HepG2 (cell line): Measurements from ENCODE around the gene NID2. TPM values are rescaled to one million over a fixed set of nuclear protein-coding genes. Genes with fewer than 3 reads are reported as not detected.

Experiments
- ATAC-seq: fragments of 200-7000 bp; cut with Tn5 transposase; 3 replicates; pipeline ENCODE4 v1.9.1; 2020; ENCODE audit warnings: mild to moderate bottlenecking, moderate library complexity
- BruUV-seq: library from RNA; stranded (reverse); fragments of 400-500 nt; replicated peaks from 2 replicates; lab custom pipeline; 2021; lab: Mats Ljungman, UMichigan
- CTCF ChIA-PET: fragments of 300-600 bp; formaldehyde crosslinking; extraction: SDS; loops from one replicate; lab custom pipeline; 2021; ENCODE audit warnings: low total read pairs, inconsistent platforms, low intra/inter-chr PET ratio; lab: Yijun Ruan, JAX
- POLR2A ChIA-PET: fragments of 350-600 bp; sonication (Branson Sonifier 250); formaldehyde crosslinking; loops from one replicate; lab custom pipeline; 2020; ENCODE audit warnings: antibody characterized with exemption, inconsistent platforms; lab: Yijun Ruan, JAX
- DNase-seq: peaks from one replicate; pipeline ENCODE4 v3.0.0-alpha.2; 2015; ENCODE audit warnings: low spot score
- FAIRE-seq: peaks from 3 replicates; lab custom pipeline; 2011; peaks lifted over from hg19 to GRCh38; lab: Jason Lieb, UNC
- H2AFZ ChIP-seq: one replicate; pipeline ENCODE4 v1.6.1; 2011; ENCODE audit warnings: low read length, inconsistent platforms
- H3K27ac ChIP-seq: fragments of 300-600 bp; 3 replicates; pipeline ENCODE4 v1.8.0; 2011; ENCODE audit warnings: mixed run types, mild to moderate bottlenecking, mixed read lengths, low read length, inconsistent platforms; ENCODE audit not compliant: insufficient read depth; ENCODE audit errors: extremely low read length
- H3K27me3 ChIP-seq, 2 experiments: fragments of 200-600 bp in 1 of 2; 2 replicates in 1 of 2; 3 replicates in 1 of 2; pipeline versions ENCODE4 v1.6.0 to v1.8.0; 2011; ENCODE audit warnings: low read length in 2 of 2, mild to moderate bottlenecking in 2 of 2, moderate library complexity in 2 of 2, inconsistent platforms in 1 of 2; ENCODE audit not compliant: insufficient read depth in 2 of 2, control insufficient read depth in 1 of 2
- H3K36me3 ChIP-seq, 2 experiments: fragments of 200-600 bp in 1 of 2; replicated peaks in 1 of 2; 2 replicates in 1 of 2; 3 replicates in 1 of 2; pipeline versions ENCODE4 v1.5.1 to v1.8.0; 2011; ENCODE audit warnings: low read length in 2 of 2, inconsistent platforms in 1 of 2; ENCODE audit not compliant: insufficient read depth in 2 of 2, control insufficient read depth in 1 of 2
- H3K4me1 ChIP-seq: 2 replicates; pipeline ENCODE4 v1.5.1; 2012; ENCODE audit warnings: low read length, inconsistent platforms; ENCODE audit not compliant: insufficient read depth
- H3K4me2 ChIP-seq: 2 replicates; pipeline ENCODE4 v1.6.0; 2011; ENCODE audit warnings: low read depth, low read length, inconsistent platforms
- H3K4me3 ChIP-seq, 3 experiments: fragments of 200-600 bp in 1 of 3; sonication (generic), shearing (Covaris generic) in 1 of 3; replicated peaks in 1 of 3; 2 replicates each; pipeline ENCODE4 v1.5.1; 2011 to 2016; ENCODE audit warnings: low read length in 3 of 3, inconsistent platforms in 2 of 3, low read depth in 2 of 3, mild to moderate bottlenecking in 2 of 3, control low read depth in 1 of 3, mixed read lengths in 1 of 3; ENCODE audit not compliant: insufficient read depth in 1 of 3
- H3K79me2 ChIP-seq: one replicate; pipeline ENCODE4 v1.6.1; 2011; ENCODE audit warnings: low read length, inconsistent platforms; ENCODE audit not compliant: insufficient read depth
- H3K9ac ChIP-seq: 2 replicates; pipeline ENCODE4 v1.6.0; 2011; ENCODE audit warnings: mild to moderate bottlenecking, low read depth, low read length, inconsistent platforms; ENCODE audit not compliant: insufficient read depth
- H3K9me3 ChIP-seq: 2 replicates; pipeline ENCODE4 v1.5.1; 2012; ENCODE audit warnings: mild to moderate bottlenecking, low read length
- H4K20me1 ChIP-seq: 2 replicates; pipeline ENCODE4 v1.6.0; 2011; ENCODE audit warnings: inconsistent platforms, mild to moderate bottlenecking, low read length, moderate library complexity; ENCODE audit not compliant: insufficient read depth
- FOXA1 ChIP-seq, 2 experiments: fragments of 450-650 bp in 1 of 2; sonication (generic) in 1 of 2; formaldehyde crosslinking in 1 of 2; IDR thresholded peaks; 2 replicates each; pipeline versions ENCODE4 v1.4.0 to v1.6.1; 2016 to 2020; ENCODE audit warnings: missing genetic modification reagents in 1 of 2
- MTA1 ChIP-seq: sonication (generic); formaldehyde crosslinking; IDR thresholded peaks from 2 replicates; pipeline ENCODE4 v1.4.0; 2020; ENCODE audit warnings: missing genetic modification reagents, mild to moderate bottlenecking, borderline replicate concordance
- MTF1 ChIP-seq: sonication (generic); formaldehyde crosslinking; IDR thresholded peaks from 2 replicates; pipeline ENCODE4 v1.5.0; 2020; ENCODE audit warnings: missing genetic modification reagents
- NFIC ChIP-seq: IDR thresholded peaks from 2 replicates; pipeline ENCODE4 v1.6.1; 2012; ENCODE audit warnings: mild to moderate bottlenecking, low read length, inconsistent platforms
- SIN3B ChIP-seq: fragments of 150-350 bp; IDR thresholded peaks from 2 replicates; pipeline ENCODE4 v1.6.1; 2014; ENCODE audit warnings: low read length
- TCF12 ChIP-seq, 2 experiments: fragments of 450-650 bp in 1 of 2; sonication (generic) in 1 of 2; formaldehyde crosslinking in 1 of 2; IDR thresholded peaks; 2 replicates each; pipeline versions ENCODE4 v1.6.1 to v1.8.0; 2017 to 2022; ENCODE audit warnings: antibody characterized with exemption in 1 of 2, mild to moderate bottlenecking in 1 of 2, missing genetic modification reagents in 1 of 2, moderate library complexity in 1 of 2
- ZNF564 ChIP-seq: sonication (generic); formaldehyde crosslinking; IDR thresholded peaks from 2 replicates; pipeline ENCODE4 v1.8.1; 2023; ENCODE audit warnings: mild to moderate bottlenecking, missing genetic modification reagents
- WGBS: methylation state at CpG from one replicate; pipeline ENCODE4 v1.1.6; 2017; ENCODE audit warnings: low lambda C conversion rate; 5-methylcytosine and 5-hydroxymethylcytosine counted together
- in situ Hi-C: cut with HindIII; loops from 2 replicates; pipeline ENCODE4 v1.10.0; 2017; ENCODE audit warnings: low pct_unique_long_range_greater_than_20kb; ENCODE audit not compliant: extremely low pct_ligation_motif_present
- intact Hi-C: fragments of 100-400 bp; cut with micrococcal nuclease; formaldehyde crosslinking; loops from one replicate; pipeline ENCODE4 v1.10.0; 2022; ENCODE audit not compliant: unreplicated experiment
- polyA plus RNA-seq, 8 experiments: library from polyadenylated mRNA; depleted of rRNA in 3 of 8; stranded (reverse) in 7 of 8; unstranded in 1 of 8; fragments of >200 nt; fragmentation: Illumina TruSeq in 4 of 8; extraction: Trizol in 4 of 8; gene quantifications; 2 replicates each; pipeline versions ENCODE4 v1.2.1 to v1.2.3, GENCODE V29; 2011 to 2016; ENCODE audit warnings: low read depth in 4 of 8, missing spikeins in 1 of 8, mixed read lengths in 1 of 8; ENCODE audit not compliant: insufficient read depth in 1 of 8
- total RNA-seq, 5 experiments: library from RNA; depleted of rRNA; stranded (reverse); fragments of >200 nt; fragmentation: Illumina TruSeq; extraction: Trizol; gene quantifications; 2 replicates each; pipeline ENCODE4 v1.2.3, GENCODE V29; 2016; ENCODE audit warnings: low read depth in 1 of 5
- TF ChIP-seq, protein P1 (sequence below), 2 experiments: sonication (generic) in 1 of 2; formaldehyde crosslinking in 1 of 2; IDR thresholded peaks; 2 replicates each; pipeline versions ENCODE4 v1.4.0 to v1.6.1; 2016 to 2020; ENCODE audit warnings: borderline replicate concordance in 1 of 2, low read depth in 1 of 2, mild to moderate bottlenecking in 1 of 2, missing genetic modification reagents in 1 of 2
- TF ChIP-seq, protein P2 (sequence below): sonication (generic); formaldehyde crosslinking; IDR thresholded peaks from 2 replicates; pipeline ENCODE4 v1.9.0; 2021; ENCODE audit warnings: missing genetic modification reagents, borderline replicate concordance

The NID2 gene
- total and polyA plus RNA-seq, 2 of the 13 experiments (the other 11 are each of a cell fraction or from before 2014, with no cell fraction given): 0.11 TPM; not detected in 1

DNA sequence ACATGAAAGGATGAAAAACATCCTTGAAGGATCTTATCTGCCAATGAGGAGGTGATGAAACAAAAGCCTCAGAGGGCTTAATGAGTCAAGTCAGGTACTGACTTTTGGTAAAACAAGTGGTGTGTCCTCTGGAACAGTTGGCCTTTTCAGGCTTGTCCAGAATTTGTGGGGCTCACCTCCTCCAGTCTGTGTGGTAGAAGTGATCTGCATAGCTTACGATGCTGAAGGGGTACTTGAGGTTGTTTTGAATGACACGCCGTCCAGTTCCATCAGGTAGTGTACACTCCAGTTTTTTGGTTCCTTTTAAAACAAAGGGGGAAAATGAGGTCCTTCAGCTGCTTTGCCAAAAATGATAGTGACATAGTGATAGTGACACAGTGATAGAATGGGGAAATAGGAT is 62.5 kb downstream of the NID2 start:
- H3K4me1 ChIP-seq: 0 out of 2 replicates have a peak, but pooled peaks cover 6% of the 10 kb centered on the region
- intact Hi-C loops: no loop called here
- ChIA-PET CTCF (no interaction called here), POLR2A (no interaction called here)
- H3K9me3 ChIP-seq: no peaks in the 10 kb centered on the region
- H3K79me2 ChIP-seq: no peaks in the 10 kb centered on the region
- no peak for DNase-seq
- no peaks in the 10 kb centered on the region for H3K27me3 ChIP-seq
- no TSS peak for BruUV-seq
- peaks cover 21 to 94% of the 10 kb centered on the region in 2 experiments for H3K36me3 ChIP-seq
- no peak overlapping the region for H3K27ac ChIP-seq
- H4K20me1 ChIP-seq: no peaks in the 10 kb centered on the region
- TF ChIP-seq, protein P1, sequence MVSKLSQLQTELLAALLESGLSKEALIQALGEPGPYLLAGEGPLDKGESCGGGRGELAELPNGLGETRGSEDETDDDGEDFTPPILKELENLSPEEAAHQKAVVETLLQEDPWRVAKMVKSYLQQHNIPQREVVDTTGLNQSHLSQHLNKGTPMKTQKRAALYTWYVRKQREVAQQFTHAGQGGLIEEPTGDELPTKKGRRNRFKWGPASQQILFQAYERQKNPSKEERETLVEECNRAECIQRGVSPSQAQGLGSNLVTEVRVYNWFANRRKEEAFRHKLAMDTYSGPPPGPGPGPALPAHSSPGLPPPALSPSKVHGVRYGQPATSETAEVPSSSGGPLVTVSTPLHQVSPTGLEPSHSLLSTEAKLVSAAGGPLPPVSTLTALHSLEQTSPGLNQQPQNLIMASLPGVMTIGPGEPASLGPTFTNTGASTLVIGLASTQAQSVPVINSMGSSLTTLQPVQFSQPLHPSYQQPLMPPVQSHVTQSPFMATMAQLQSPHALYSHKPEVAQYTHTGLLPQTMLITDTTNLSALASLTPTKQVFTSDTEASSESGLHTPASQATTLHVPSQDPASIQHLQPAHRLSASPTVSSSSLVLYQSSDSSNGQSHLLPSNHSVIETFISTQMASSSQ (IDR thresholded peaks at IDR 0.05; ENCODE audit: low read depth): no peak
- TF ChIP-seq, protein P1 (CRISPR knock-in tag; IDR thresholded peaks at IDR 0.05; ENCODE audit: borderline replicate concordance): no peak
- TF ChIP-seq MTF1 (CRISPR knock-in tag) (no peak), FOXA1 (IDR thresholded peaks at IDR 0.05) (no peak), FOXA1 (CRISPR knock-in tag; IDR thresholded peaks at IDR 0.05) (no peak), MTA1 (CRISPR knock-in tag) (no peak), SIN3B (no peak), ZNF564 (CRISPR knock-in tag) (no peak), NFIC (no peak), TCF12 (IDR thresholded peaks at IDR 0.05) (no peak), TCF12 (CRISPR knock-in tag; IDR thresholded peaks at IDR 0.05) (no peak)
- TF ChIP-seq, protein P2, sequence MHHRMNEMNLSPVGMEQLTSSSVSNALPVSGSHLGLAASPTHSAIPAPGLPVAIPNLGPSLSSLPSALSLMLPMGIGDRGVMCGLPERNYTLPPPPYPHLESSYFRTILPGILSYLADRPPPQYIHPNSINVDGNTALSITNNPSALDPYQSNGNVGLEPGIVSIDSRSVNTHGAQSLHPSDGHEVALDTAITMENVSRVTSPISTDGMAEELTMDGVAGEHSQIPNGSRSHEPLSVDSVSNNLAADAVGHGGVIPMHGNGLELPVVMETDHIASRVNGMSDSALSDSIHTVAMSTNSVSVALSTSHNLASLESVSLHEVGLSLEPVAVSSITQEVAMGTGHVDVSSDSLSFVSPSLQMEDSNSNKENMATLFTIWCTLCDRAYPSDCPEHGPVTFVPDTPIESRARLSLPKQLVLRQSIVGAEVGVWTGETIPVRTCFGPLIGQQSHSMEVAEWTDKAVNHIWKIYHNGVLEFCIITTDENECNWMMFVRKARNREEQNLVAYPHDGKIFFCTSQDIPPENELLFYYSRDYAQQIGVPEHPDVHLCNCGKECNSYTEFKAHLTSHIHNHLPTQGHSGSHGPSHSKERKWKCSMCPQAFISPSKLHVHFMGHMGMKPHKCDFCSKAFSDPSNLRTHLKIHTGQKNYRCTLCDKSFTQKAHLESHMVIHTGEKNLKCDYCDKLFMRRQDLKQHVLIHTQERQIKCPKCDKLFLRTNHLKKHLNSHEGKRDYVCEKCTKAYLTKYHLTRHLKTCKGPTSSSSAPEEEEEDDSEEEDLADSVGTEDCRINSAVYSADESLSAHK (CRISPR knock-in tag): no peak
- FAIRE-seq: no peak
- ATAC-seq: no peak
- no peak overlapping the region for H3K4me3 ChIP-seq
- no peak overlapping the region for H3K4me2 ChIP-seq
- WGBS: 92% methylated on average over 3 of the region's 3 CpGs
- no peak overlapping the region for H2AFZ ChIP-seq
- in situ Hi-C loops: no loop called here
- no peak overlapping the region for H3K9ac ChIP-seq
